Suprapubic skin (tissue), 4 donors: ENCODE data around the gene ZFHX3. TPM values are rescaled to one million over a fixed set of nuclear protein-coding genes. Genes with fewer than 3 reads are reported as not detected.
A peak's percentile ranks its signal among the peaks of the same experiment; 100 is the strongest.

Experiments used
- DNase-seq, 2 donors: peaks; one replicate each; pipeline ENCODE4 v3.0.0-alpha.2; 2019; ENCODE audit warnings: low spot score in 2 of 2
- H3K27ac ChIP-seq: fragments of 200-600 bp; sonication (generic); one replicate; pipeline ENCODE4 v1.5.1; 2019
- H3K27me3 ChIP-seq: fragments of 200-600 bp; sonication (generic); one replicate; pipeline ENCODE4 v1.5.1; 2019
- H3K36me3 ChIP-seq: fragments of 200-600 bp; sonication (generic); one replicate; pipeline ENCODE4 v1.5.1; 2019
- H3K4me1 ChIP-seq: fragments of 200-600 bp; sonication (generic); one replicate; pipeline ENCODE4 v1.5.1; 2019
- H3K4me3 ChIP-seq: fragments of 200-600 bp; sonication (generic); one replicate; pipeline ENCODE4 v1.5.1; 2019; ENCODE audit warnings: mild to moderate bottlenecking
- H3K9me3 ChIP-seq: fragments of 200-600 bp; sonication (generic); one replicate; pipeline ENCODE4 v1.5.1; 2019
- CTCF ChIP-seq, 2 donors: fragments of 200-600 bp in 1 of 2; fragments of 450-650 bp in 1 of 2; sonication (generic) in 1 of 2; IDR thresholded peaks; one replicate each; pipeline ENCODE4 v1.5.1; 2016 to 2019; ENCODE audit warnings: antibody characterized with exemption in 2 of 2, mild to moderate bottlenecking in 1 of 2, moderate library complexity in 1 of 2
- EP300 ChIP-seq: sonication (generic); formaldehyde crosslinking; IDR thresholded peaks from one replicate; pipeline ENCODE4 v1.6.1; 2017; ENCODE audit warnings: antibody characterized with exemption
- POLR2A ChIP-seq, 2 donors: fragments of 450-650 bp; IDR thresholded peaks; one replicate each; pipeline ENCODE4 v1.6.1; 2017; ENCODE audit warnings: antibody characterized with exemption in 2 of 2, mild to moderate bottlenecking in 2 of 2, moderate library complexity in 2 of 2
- POLR2AphosphoS5 ChIP-seq, 3 donors: sonication (generic); formaldehyde crosslinking; IDR thresholded peaks; one replicate each; pipeline ENCODE4 v1.6.1; 2017; ENCODE audit warnings: antibody characterized with exemption in 3 of 3
- WGBS: methylation state at CpG from one replicate; pipeline ENCODE4 v1.1.5; 2018; 5-methylcytosine and 5-hydroxymethylcytosine counted together
- total RNA-seq, 4 donors: library from RNA; depleted of rRNA; stranded (reverse); fragments of >200 nt; gene quantifications; one replicate each; pipeline ENCODE4 v1.1.0, GENCODE V29; 2016

Gene ZFHX3
- total RNA-seq, result 10 to 100 TPM; 10.4 to 16.1 (median 12.8) TPM

- H3K9me3 ChIP-seq, result no peaks in the 10 kb centered on the region
- peak within 1 kb of the TSS; percentile 95 for H3K27ac ChIP-seq
- 0% methylated on average over 8 of the region's 64 CpGs for WGBS
- peak; percentile 86 to 88 for DNase-seq
- H3K4me1 ChIP-seq, result peaks cover 54% of the 10 kb centered on the region
- no peaks in the 10 kb centered on the region for H3K27me3 ChIP-seq
- TF ChIP-seq POLR2AphosphoS5 (IDR thresholded peaks at IDR 0.05), result no peak
- no peak for TF ChIP-seq EP300
- TF ChIP-seq POLR2A (IDR thresholded peaks at IDR 0.05), result peak in 1 of 2 donors; percentile 18
- peak in 1 of 2 donors; percentile 26 for TF ChIP-seq CTCF (IDR thresholded peaks at IDR 0.05)
- H3K36me3 ChIP-seq, result no peaks in the 10 kb centered on the region
- H3K4me3 ChIP-seq, result peak within 1 kb of the TSS; percentile 86
Observed at GRCh38 chr16:73047536-73048291, at the start of gene ZFHX3. ZFHX3 (minus strand) TSS chr16:73048128; CDS start chr16:72960145, 87,983 bp downstream.

- H3K4me1 ChIP-seq, result peaks cover 4% of the 10 kb centered on the region
- no peaks in the 10 kb centered on the region for H3K36me3 ChIP-seq
- no peaks in the 10 kb centered on the region for H3K9me3 ChIP-seq
- TF ChIP-seq POLR2A (IDR thresholded peaks at IDR 0.05), result no peak
- no peak for TF ChIP-seq POLR2AphosphoS5 (IDR thresholded peaks at IDR 0.05)
- TF ChIP-seq EP300, result no peak
- no peak for TF ChIP-seq CTCF (IDR thresholded peaks at IDR 0.05)
- 79% methylated on average over 3 of the region's 3 CpGs for WGBS
- peaks cover 24% of the 10 kb centered on the region for H3K27me3 ChIP-seq
- H3K27ac ChIP-seq, result no peak overlapping the region
- no peak overlapping the region for H3K4me3 ChIP-seq
- DNase-seq, result no peak
Observed at GRCh38 chr16:73096510-73096909, 48.6 kb upstream of the ZFHX3 start.

- DNase-seq, result no peak
- Histone ChIP-seq H3K4me1 (peaks cover 4% of the 10 kb centered on the region), H3K9me3 (no peaks in the 10 kb centered on the region), H3K27ac (no peak overlapping the region), H3K4me3 (no peak overlapping the region), H3K36me3 (no peaks in the 10 kb centered on the region), H3K27me3 (peaks cover 20% of the 10 kb centered on the region)
- WGBS, result 17% methylated on average over 9 of the region's 9 CpGs
- TF ChIP-seq EP300, result no peak
- TF ChIP-seq POLR2A (IDR thresholded peaks at IDR 0.05), result no peak
- TF ChIP-seq POLR2AphosphoS5 (IDR thresholded peaks at IDR 0.05), result no peak
- TF ChIP-seq CTCF (IDR thresholded peaks at IDR 0.05), result no peak
Observed at GRCh38 chr16:73095885-73096421, 48.0 kb upstream of the ZFHX3 start.

GRCh38 chr16:73095142-73095820, 47.4 kb upstream of the ZFHX3 start:
- Histone ChIP-seq H3K36me3 (no peaks in the 10 kb centered on the region), H3K4me3 (no peak overlapping the region), H3K27me3 (peaks cover 20% of the 10 kb centered on the region), H3K9me3 (no peaks in the 10 kb centered on the region), H3K4me1 (peaks cover 4% of the 10 kb centered on the region), H3K27ac (no peak overlapping the region)
- 57% methylated on average over 6 of the region's 6 CpGs for WGBS
- DNase-seq, result no peak
- TF ChIP-seq CTCF (IDR thresholded peaks at IDR 0.05) (no peak), POLR2AphosphoS5 (IDR thresholded peaks at IDR 0.05) (no peak), POLR2A (IDR thresholded peaks at IDR 0.05) (no peak), EP300 (no peak)

- no peaks in the 10 kb centered on the region for H3K36me3 ChIP-seq
- peaks cover 20% of the 10 kb centered on the region for H3K27me3 ChIP-seq
- H3K4me1 ChIP-seq, result peaks cover 4% of the 10 kb centered on the region
- no peak for DNase-seq
- WGBS, result 94% methylated on average over 6 of the region's 6 CpGs
- H3K27ac ChIP-seq, result no peak overlapping the region
- H3K9me3 ChIP-seq, result no peaks in the 10 kb centered on the region
- no peak overlapping the region for H3K4me3 ChIP-seq
- TF ChIP-seq POLR2AphosphoS5 (IDR thresholded peaks at IDR 0.05) (no peak), POLR2A (IDR thresholded peaks at IDR 0.05) (no peak), EP300 (no peak), CTCF (IDR thresholded peaks at IDR 0.05) (no peak)
Observed at GRCh38 chr16:73094371-73094770, 46.4 kb upstream of the ZFHX3 start.
